IPS-15b (cell line): Measurements from ENCODE around the gene GRK2.

Experiments
- H3K27me3 ChIP-seq: one replicate; pipeline ENCODE4 v1.6.1; 2013; ENCODE audit warnings: low read length; ENCODE audit not compliant: control insufficient read depth, insufficient read depth
- H3K36me3 ChIP-seq: one replicate; pipeline ENCODE4 v1.6.1; 2013; ENCODE audit warnings: low read length; ENCODE audit not compliant: control insufficient read depth, insufficient read depth
- H3K4me1 ChIP-seq: one replicate; pipeline ENCODE4 v1.6.1; 2013; ENCODE audit warnings: mild to moderate bottlenecking, low read length; ENCODE audit not compliant: control insufficient read depth, insufficient read depth
- H3K4me3 ChIP-seq: one replicate; pipeline ENCODE4 v1.5.1; 2013; ENCODE audit warnings: low read depth, low read length
- H3K9ac ChIP-seq: one replicate; pipeline ENCODE4 v1.6.1; 2013; ENCODE audit warnings: low read depth, mild to moderate bottlenecking, low read length
- H3K9me3 ChIP-seq: one replicate; pipeline ENCODE4 v1.6.1; 2013; ENCODE audit warnings: mild to moderate bottlenecking, low read length; ENCODE audit not compliant: control insufficient read depth, insufficient read depth

The GRK2 gene

DNA sequence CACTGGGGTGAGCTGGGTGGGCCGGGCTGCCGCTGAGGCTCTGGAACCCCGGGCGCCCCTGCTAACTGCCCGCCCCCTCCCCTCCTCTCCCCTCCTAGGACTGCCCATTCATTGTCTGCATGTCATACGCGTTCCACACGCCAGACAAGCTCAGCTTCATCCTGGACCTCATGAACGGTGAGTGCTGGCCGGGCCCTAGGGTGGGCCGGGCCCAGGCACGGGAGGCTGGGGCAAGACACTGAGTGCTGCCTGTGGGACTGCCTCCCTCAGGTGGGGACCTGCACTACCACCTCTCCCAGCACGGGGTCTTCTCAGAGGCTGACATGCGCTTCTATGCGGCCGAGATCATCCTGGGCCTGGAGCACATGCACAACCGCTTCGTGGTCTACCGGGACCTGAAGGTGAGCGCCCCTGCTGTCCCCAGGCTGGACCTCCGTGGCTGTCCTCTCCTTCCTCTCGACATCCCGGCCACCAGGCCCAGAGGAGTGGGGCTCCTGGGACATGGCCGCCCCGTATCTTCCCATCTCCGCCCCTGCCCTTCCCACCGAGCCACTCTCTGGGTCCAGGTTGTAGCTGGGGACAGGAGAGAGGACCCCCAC lies 15.4 kb downstream of the GRK2 start:
- H3K9ac ChIP-seq: no peak overlapping the region

DNA sequence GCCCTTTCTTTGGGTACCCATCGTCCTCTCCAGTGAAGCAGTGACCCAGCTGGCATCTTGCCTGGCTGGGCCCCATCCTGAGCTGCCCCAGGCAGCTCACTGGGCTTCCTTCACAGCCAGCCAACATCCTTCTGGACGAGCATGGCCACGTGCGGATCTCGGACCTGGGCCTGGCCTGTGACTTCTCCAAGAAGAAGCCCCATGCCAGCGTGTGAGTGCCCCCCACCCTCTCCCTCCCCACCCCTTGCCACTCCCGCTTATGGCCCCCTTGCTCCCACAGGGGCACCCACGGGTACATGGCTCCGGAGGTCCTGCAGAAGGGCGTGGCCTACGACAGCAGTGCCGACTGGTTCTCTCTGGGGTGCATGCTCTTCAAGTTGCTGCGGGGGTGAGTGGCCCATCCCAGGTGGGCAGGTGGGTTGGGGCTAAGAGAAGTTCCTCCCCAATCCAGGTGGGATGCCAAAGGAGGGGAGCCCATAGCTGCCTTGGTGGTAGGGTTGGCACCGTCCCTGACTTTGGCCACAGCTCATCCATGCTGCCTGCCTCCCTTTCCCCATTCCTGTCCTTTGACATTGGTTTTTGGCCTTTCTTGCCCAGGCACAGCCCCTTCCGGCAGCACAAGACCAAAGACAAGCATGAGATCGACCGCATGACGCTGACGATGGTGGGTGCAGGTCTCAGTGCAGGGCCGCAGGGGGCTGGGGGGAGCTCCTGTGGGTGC lies 16.0 kb downstream of the GRK2 start:
- H3K4me3 ChIP-seq: no peak overlapping the region
- no peaks in the 10 kb centered on the region for H3K9me3 ChIP-seq
- no peak overlapping the region for H3K9ac ChIP-seq
- no peaks in the 10 kb centered on the region for H3K4me1 ChIP-seq
- peaks cover 68% of the 10 kb centered on the region for H3K36me3 ChIP-seq
- H3K27me3 ChIP-seq: no peaks in the 10 kb centered on the region

More for the DNA sequence above, 15.4 kb downstream of the GRK2 start:
- Histone ChIP-seq H3K27me3 (no peaks in the 10 kb centered on the region), H3K4me1 (no peaks in the 10 kb centered on the region), H3K36me3 (peaks cover 65% of the 10 kb centered on the region), H3K9me3 (no peaks in the 10 kb centered on the region), H3K4me3 (no peak overlapping the region)

DNA sequence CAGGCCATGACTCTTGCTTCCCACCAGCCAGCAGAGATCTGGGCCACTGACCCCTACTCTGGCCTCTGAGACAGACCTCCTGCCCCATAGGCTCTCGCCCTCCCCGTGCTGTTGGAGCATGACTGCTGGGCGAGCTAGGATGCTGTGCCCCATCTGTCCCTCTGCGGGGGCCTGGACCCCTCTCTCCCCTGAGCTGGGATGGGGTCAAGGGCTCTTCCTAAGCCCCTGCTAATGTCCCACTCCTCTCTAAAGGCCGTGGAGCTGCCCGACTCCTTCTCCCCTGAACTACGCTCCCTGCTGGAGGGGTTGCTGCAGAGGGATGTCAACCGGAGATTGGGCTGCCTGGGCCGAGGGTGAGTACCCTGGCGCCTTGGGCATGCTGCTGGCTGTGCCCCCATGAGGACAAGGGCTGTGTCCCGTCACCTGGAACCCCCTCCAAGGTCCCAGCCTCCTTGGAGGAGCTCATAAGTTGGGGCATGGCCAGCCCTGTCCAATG lies 16.7 kb downstream of the GRK2 start:
- peaks cover 68% of the 10 kb centered on the region for H3K36me3 ChIP-seq
- no peak overlapping the region for H3K9ac ChIP-seq

DNA sequence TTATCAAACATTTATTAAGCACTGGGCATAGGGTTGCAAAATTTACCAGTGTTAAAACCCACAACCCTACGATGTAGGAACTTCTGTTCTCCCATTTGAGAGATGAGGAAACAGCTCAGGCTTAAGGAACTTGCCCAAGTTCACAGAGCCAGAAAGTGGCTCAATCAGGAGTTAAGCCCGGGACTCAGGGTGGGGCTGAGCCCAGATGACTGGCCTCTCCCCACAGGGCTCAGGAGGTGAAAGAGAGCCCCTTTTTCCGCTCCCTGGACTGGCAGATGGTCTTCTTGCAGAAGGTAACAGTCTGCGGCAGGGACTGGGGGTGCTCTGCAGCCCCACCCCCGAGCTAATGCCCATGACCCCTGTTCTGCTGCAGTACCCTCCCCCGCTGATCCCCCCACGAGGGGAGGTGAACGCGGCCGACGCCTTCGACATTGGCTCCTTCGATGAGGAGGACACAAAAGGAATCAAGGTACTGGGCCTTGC lies 17.2 kb downstream of the GRK2 start:
- H3K9ac ChIP-seq: no peak overlapping the region
- H3K4me1 ChIP-seq: no peaks in the 10 kb centered on the region
- H3K36me3 ChIP-seq: peaks cover 66% of the 10 kb centered on the region
- no peaks in the 10 kb centered on the region for H3K27me3 ChIP-seq
- no peaks in the 10 kb centered on the region for H3K9me3 ChIP-seq
- no peak overlapping the region for H3K4me3 ChIP-seq

More for the DNA sequence above, 16.7 kb downstream of the GRK2 start:
- no peak overlapping the region for H3K4me3 ChIP-seq
- no peaks in the 10 kb centered on the region for H3K9me3 ChIP-seq
- no peaks in the 10 kb centered on the region for H3K4me1 ChIP-seq
- no peaks in the 10 kb centered on the region for H3K27me3 ChIP-seq

DNA sequence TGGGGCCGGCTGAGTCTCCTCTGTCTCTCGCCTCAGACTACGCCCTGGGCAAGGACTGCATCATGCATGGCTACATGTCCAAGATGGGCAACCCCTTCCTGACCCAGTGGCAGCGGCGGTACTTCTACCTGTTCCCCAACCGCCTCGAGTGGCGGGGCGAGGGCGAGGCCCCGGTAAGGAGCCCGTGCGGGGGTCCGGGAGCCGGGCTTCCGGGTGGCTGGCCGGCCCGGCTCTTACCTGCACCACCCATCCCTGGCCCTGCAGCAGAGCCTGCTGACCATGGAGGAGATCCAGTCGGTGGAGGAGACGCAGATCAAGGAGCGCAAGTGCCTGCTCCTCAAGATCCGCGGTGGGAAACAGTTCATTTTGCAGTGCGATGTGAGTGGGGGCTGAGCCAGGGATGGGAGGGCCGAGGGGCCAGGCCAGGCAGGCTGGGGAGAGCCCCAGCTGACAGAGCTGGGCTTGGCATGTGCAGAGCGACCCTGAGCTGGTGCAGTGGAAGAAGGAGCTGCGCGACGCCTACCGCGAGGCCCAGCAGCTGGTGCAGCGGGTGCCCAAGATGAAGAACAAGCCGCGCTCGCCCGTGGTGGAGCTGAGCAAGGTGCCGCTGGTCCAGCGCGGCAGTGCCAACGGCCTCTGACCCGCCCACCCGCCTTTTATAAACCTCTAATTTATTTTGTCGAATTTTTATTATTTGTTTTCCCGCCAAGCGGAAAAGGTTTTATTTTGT lies 18.7 kb downstream of the GRK2 start:
- peaks cover 58% of the 10 kb centered on the region for H3K36me3 ChIP-seq
- no peaks in the 10 kb centered on the region for H3K4me1 ChIP-seq
- no peaks in the 10 kb centered on the region for H3K27me3 ChIP-seq
- H3K4me3 ChIP-seq: no peak overlapping the region
- H3K9ac ChIP-seq: no peak overlapping the region
- no peaks in the 10 kb centered on the region for H3K9me3 ChIP-seq

DNA sequence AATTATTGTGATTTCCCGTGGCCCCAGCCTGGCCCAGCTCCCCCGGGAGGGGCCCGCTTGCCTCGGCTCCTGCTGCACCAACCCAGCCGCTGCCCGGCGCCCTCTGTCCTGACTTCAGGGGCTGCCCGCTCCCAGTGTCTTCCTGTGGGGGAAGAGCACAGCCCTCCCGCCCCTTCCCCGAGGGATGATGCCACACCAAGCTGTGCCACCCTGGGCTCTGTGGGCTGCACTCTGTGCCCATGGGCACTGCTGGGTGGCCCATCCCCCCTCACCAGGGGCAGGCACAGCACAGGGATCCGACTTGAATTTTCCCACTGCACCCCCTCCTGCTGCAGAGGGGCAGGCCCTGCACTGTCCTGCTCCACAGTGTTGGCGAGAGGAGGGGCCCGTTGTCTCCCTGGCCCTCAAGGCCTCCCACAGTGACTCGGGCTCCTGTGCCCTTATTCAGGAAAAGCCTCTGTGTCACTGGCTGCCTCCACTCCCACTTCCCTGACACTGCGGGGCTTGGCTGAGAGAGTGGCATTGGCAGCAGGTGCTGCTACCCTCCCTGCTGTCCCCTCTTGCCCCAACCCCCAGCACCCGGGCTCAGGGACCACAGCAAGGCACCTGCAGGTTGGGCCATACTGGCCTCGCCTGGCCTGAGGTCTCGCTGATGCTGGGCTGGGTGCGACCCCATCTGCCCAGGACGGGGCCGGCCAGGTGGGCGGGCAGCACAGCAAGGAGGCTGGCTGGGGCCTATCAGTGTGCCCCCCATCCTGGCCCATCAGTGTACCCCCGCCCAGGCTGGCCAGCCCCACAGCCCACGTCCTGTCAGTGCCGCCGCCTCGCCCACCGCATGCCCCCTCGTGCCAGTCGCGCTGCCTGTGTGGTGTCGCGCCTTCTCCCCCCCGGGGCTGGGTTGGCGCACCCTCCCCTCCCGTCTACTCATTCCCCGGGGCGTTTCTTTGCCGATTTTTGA lies 19.5 kb downstream of the GRK2 start:
- Histone ChIP-seq H3K36me3 (peaks cover 57% of the 10 kb centered on the region), H3K4me3 (no peak overlapping the region), H3K9ac (no peak overlapping the region), H3K4me1 (no peaks in the 10 kb centered on the region), H3K9me3 (no peaks in the 10 kb centered on the region), H3K27me3 (no peaks in the 10 kb centered on the region)

DNA sequence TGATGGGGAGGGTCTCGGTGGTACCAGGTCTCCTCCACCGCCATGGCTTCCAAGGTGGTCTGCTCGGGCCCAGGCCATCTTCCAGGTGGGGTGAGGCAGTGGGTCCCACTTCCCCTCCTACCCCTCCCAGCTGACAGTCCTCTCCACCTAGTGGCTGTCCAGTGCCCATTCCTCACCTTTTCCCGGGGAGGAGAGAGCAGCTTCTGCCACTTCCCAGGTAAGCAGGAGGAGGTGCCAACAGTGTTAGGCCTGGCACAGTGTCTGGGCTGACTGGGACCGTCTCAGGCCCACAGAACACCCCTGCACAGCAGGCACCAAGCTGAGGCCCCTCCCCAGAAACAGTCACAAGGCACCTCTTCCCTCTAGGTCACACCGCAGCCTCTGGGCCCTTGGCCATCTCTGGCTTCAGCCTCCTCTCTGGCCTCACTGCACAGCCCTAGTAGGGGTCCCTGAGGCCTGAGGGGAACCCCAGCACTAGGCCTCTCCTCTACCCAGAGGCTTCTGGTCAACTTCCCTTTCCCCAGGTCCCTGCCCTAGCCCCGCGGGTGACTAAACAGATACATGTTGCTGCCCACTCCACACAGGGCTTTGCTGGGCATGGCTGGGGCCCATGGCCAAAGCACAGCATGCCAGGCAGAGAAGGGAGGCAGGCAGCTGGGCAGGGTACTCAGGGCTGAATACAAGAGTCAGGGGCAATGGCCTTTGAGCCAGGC lies 20.5 kb downstream of the GRK2 start:
- H3K36me3 ChIP-seq: peaks cover 54% of the 10 kb centered on the region
- H3K27me3 ChIP-seq: no peaks in the 10 kb centered on the region
- no peak overlapping the region for H3K4me3 ChIP-seq
- H3K9ac ChIP-seq: no peak overlapping the region
- H3K9me3 ChIP-seq: no peaks in the 10 kb centered on the region
- H3K4me1 ChIP-seq: no peaks in the 10 kb centered on the region

DNA sequence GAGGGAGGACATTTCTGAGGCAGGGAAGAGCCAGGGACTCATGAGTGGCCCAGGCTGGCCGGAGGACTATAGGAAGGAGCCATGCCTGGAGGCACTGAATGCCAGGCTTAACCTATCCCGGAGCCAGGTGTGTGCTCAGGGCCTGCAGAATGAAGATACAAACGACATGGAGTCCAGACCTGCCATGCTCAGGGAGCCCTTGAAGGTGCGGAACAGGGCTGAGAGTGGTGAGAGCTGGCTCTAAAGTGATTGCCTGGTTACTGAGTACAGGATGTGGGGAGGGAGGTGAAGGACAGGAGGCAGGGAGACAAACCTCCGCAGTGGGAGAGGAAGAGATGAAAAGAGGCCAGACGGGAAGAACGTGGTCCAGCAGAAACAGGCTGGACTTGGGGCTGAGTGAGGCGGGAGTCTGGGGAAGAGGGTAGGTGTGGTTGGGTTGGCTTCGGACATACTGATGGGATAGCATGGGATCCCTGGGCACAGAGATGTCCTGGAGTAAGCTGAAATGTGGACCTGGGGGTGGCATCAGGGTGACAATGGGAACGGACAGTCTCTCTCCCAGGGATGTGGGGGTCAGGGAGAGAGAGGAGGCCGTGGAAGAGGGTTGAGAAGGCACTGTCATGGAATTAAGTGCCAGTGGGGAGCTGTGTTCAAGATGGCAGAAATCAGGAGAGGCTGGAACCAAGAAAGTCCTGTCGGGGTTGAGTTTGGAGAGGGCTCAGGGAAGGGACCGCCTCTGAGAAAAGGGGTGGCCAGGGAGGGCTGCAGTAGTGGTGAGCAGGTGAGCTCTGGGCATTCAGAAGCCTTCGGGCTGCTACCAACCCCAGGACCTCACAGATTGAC lies 21.3 kb downstream of the GRK2 start:
- Histone ChIP-seq H3K4me1 (no peaks in the 10 kb centered on the region), H3K36me3 (peaks cover 52% of the 10 kb centered on the region)

DNA sequence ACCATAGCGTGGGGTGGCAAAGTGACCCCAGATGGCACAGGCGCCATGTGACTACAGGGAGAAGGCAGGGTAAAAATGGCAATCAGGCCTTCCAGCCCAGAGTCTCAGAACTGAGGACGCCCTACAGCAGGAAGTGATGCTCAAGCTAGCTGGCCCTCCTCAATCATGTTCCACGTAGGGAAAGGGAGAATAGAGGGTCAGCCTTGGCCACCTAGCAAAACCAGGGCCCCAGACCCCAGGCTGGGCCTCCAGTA lies 21.9 kb downstream of the GRK2 start:
- Histone ChIP-seq H3K4me3 (peak overlapping the region; percentile 76), H3K36me3 (peaks cover 47% of the 10 kb centered on the region), H3K9me3 (no peaks in the 10 kb centered on the region), H3K9ac (peak overlapping the region; percentile 79), H3K4me1 (no peaks in the 10 kb centered on the region), H3K27me3 (no peaks in the 10 kb centered on the region)

More for the DNA sequence above, 21.3 kb downstream of the GRK2 start:
- Histone ChIP-seq H3K9me3 (no peaks in the 10 kb centered on the region), H3K4me3 (peak overlapping the region; percentile 76), H3K27me3 (no peaks in the 10 kb centered on the region), H3K9ac (peak overlapping the region; percentile 79)

DNA sequence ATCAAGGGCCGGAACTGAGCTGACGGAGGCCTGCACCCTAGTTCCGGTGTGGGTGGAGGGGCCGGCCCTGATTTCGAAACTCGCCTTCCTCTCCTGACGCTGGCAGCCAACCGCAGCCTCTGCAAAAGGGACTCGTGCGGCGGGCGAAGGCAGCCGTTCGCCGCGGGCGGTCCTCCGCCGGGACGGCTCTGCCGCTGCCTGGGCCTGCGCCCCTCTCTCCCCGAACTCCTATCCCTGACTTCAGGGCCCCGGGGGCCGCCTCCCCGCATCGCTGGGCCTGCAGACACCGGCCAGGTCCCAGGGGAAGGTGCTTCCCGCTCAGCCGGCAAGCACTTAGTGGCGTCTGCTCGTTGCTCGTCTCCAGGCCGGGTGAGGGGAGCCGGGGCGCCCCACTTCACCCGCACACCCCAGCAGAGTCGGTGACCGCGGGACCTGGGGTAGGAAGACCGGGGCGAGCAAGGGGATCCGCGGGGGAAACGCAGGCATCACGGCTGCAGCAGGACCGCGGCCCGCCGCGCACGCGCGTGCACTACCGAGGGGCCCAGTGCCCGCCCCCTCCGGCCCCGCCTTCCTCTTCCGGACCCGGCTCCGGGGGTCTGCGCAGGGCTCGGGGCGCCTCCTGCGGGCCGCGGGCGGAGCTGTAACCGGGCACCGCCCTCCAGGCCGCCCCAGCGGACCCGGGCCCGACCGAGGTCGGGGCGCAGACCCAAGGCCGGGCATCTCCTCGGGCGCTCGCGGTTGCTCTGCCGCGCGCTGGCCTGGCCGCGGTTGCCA lies 22.4 kb downstream of the GRK2 start:
- H3K9me3 ChIP-seq: no peaks in the 10 kb centered on the region
- H3K4me1 ChIP-seq: no peaks in the 10 kb centered on the region
- H3K36me3 ChIP-seq: peaks cover 46% of the 10 kb centered on the region
- H3K27me3 ChIP-seq: no peaks in the 10 kb centered on the region
- peak overlapping the region; percentile 79 for H3K9ac ChIP-seq
- peak overlapping the region; percentile 76 for H3K4me3 ChIP-seq
